GM21529 (cell line): ENCODE data around the gene PRRT3.
A peak's percentile ranks its signal among the peaks of the same experiment; 100 is the strongest.
"Not testable (repeated sequence)": the region's sequence is repeated elsewhere in the genome, so short reads cannot be mapped to it uniquely, and the experiment has no call there.

Experiments
- ATAC-seq: cut with Tn5 transposase; IDR thresholded peaks from one replicate; pipeline ENCODE4 v1.9.1; 2021; ENCODE audit not compliant: unreplicated experiment

Gene PRRT3

DNA sequence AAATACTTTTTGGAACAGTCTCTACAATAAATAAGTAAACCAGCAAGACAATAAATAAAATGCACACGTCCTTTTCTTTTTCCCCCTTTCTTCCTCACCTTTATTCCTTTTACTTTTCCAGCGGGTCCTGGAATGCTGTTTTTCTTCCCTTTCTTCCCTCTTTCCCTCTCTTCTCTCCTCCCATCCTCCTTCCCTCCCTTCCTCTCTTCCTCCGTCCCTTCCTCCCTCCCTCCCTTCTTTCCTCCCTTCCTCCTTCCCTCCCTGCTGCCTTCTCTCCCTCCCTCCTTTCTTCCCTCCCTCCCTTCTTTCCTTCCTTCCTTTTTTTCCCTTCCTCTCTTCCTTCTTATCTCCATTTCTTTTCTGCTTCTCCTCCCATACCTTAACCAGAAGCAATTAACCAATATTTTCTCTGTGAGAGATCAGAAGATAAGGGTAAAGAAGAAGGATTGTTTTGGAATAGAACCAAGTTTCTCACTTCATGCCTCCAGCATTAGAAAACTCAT is 52.9 kb downstream of the PRRT3 start:
- ATAC-seq = no peak

DNA sequence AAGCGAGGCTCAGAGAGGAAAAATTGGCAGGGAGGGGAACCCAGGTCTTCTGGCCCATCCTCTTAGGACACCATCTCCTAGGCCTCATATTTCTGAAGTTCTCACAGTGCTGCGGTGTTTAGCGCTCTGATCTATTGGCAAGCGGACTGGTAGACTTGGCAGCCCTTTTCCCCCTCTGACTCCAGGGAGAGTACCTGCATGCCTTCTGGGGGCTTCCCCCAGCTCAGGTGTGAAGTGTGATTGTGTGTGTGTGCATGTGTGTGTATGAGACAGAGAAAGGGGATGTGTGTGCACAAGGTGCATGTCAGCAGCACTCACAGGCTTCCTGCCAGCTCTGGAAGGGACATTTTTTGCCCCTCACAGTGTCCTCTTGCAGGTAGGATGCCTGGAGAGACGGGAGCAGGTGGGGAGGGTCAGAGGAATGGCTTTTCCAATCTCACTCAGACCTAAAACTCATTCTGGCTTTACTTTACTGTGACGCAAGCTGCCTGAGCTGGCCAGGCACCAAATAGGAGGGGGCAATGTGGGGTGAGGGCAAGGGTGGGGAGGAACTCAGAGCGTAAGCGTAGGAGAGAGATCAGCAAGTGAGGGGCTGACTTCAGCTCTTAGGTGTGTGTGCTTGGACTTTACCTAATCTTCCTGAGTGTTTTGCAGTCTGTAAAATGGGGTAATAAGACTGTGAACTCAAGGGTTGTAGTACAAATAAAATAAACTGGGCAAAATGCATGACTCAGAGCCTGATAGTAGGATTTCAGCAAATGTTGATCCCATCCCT is 53.6 kb downstream of the PRRT3 start:
- no peak for ATAC-seq

DNA sequence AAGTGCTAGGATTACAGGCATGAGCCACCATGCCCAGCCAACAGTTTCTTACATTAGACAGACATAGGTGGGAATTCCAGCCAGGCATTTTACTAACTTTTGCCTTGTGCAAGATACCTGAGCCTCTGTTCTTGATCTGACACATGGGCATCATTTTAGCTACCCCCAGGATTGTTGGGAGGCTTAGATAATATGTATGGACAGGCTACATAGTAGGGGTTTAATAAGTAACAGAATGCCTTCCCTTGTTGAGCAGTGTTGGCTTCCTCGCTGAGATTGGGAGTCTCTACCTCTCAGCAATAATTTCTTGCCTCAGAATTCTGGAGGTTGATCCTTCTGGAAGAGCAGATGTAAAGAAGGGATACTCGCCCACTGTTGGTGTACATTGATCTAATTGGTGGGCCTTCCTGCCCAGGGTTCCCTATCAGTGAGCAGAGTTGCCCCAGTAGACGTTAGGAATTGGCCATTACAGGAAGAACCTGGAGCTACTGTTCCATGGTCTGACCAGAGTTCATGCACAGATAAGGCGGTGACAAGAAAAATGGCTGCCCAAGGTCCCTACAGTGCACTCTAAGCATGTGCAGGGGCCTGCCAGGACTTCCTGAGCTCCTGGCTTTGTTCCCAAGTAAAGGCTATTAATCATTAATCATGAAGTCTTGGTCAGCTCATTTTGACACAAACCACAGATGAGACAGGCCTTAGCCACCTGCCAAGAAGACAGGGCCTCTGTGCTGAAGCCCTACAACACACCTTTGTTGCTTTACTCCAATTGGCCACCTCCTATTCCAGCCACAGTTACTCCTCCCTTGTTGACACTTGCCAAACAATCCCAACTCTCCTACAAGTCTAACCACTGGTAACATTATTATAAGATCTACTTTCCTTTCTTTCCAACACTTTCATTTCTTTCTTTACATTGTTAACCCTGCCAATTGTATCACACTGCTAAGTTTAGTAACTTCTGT is 54.5 kb downstream of the PRRT3 start:
- peak; percentile 51 for ATAC-seq

GRCh38 chr3:9896755-9897407 is 55.3 kb downstream of the PRRT3 start:
- ATAC-seq = not testable (repeated sequence)

GRCh38 chr3:9895715-9896114 is 56.5 kb downstream of the PRRT3 start:
- not testable (repeated sequence) for ATAC-seq
